ENCODE measurements around the gene LCN1. TPM values are rescaled to one million over a fixed set of nuclear protein-coding genes. Genes with fewer than 3 reads are reported as not detected.

The LCN1 gene
- total RNA-seq, 1 donor from 2014 or later, result not detected

DNA sequence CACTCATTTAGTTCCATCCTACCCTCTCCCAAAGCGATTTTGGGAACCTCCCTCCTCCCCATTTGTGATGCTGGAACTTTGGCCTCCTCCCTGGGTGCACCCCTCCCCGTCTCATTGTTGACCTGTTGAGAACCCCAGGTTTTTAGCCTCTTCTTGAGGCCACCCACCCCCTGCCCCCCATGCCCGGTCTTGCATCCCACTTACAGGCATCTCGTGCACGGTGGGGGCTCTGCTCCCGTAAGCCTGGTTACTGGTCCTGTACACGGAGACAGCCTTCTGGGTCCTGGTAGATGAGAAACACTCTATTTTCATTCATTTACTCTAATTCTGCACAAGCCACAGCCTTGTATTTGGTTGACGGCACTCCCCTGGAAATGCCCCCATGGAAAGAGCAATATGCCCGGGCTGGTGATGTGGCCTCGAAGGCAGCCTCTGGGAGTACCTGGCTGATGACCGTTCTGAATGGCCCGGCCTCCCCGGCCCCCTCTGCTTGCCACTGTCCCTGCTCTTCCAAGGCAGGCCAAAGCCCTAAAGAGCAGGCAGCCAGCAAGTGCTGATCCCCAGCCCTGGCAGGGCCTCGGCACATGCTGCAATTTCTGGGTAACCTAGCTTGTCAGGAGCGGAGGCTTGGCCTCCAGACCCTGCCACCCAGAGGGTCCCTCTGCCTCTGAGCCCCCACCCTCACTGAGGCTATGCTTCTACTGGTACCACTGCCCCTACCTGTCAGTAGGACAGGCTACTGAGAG lies 22.7 kb upstream of the LCN1 start:
- DNase-seq (ENCODE audit: low spot score in 2 of 2), result no peak
- H3K36me3 ChIP-seq, result peaks cover 9 to 16% of the 10 kb centered on the region in 2 donors
- H3K4me1 ChIP-seq, result peaks cover 12 to 17% of the 10 kb centered on the region in 2 donors
- intact Hi-C loops (cut with DNase I), result loop anchor here (5.0 kb wide), 1 partner anchor 404 kb away; no protein-coding TSS in a partner anchor
- no peaks in the 10 kb centered on the region for H3K9me3 ChIP-seq
- no peak overlapping the region for H3K27ac ChIP-seq
- TF ChIP-seq, protein P1, sequence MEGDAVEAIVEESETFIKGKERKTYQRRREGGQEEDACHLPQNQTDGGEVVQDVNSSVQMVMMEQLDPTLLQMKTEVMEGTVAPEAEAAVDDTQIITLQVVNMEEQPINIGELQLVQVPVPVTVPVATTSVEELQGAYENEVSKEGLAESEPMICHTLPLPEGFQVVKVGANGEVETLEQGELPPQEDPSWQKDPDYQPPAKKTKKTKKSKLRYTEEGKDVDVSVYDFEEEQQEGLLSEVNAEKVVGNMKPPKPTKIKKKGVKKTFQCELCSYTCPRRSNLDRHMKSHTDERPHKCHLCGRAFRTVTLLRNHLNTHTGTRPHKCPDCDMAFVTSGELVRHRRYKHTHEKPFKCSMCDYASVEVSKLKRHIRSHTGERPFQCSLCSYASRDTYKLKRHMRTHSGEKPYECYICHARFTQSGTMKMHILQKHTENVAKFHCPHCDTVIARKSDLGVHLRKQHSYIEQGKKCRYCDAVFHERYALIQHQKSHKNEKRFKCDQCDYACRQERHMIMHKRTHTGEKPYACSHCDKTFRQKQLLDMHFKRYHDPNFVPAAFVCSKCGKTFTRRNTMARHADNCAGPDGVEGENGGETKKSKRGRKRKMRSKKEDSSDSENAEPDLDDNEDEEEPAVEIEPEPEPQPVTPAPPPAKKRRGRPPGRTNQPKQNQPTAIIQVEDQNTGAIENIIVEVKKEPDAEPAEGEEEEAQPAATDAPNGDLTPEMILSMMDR (IDR thresholded peaks at IDR 0.05), result no peak
- peak overlapping the region in 1 of 2 donors; percentile 75 for H3K4me3 ChIP-seq
- H3K27me3 ChIP-seq, result no peaks in the 10 kb centered on the region

DNA sequence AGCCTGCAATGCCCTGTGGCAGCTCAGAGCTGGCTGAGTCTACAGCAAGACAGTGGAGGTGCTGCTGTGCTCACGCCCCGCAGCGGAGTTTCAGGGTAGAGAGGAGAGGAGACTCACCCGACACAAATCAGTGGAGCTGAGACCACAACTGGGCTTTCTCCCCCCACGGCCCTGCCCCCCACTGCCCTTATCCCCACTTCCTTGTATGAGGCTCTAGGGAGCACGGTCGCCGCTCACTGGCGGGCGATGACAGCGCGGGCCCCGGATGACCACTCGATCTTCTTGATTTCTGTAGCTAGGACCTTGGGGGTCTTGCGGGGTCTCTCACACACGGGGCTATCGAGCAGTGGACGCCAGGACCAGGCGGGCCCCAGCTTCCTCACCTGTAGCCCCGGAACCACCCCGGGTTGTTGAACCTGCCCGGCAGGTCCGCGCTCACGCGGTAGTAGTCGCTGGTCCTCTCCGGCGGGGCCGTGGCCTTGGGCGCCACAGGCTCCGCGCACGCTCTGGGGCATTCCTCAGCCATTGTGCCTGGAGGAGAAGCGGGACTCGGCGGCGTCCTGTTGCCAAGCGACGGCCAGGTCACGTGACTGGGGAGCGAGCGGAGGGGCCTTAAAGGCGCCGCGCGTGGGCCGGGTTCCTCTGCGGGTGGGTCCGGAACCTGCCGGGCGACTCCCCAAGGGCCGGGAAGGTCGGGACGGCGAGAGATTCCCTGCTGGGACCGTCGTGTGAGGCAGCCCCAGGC lies 21.7 kb upstream of the LCN1 start:
- peak; percentile 76 to 95 for DNase-seq (ENCODE audit: low spot score in 2 of 2)
- Histone ChIP-seq H3K9me3 (no peaks in the 10 kb centered on the region), H3K27ac (peak overlapping the region; percentile 69 to 75), H3K36me3 (peaks cover 19 to 25% of the 10 kb centered on the region in 2 donors), H3K4me3 (peak overlapping the region; percentile 73 to 75), H3K4me1 (peaks cover 12 to 17% of the 10 kb centered on the region in 2 donors), H3K27me3 (no peaks in the 10 kb centered on the region)
- TF ChIP-seq, protein P1 (IDR thresholded peaks at IDR 0.05), result no peak
- intact Hi-C loops (cut with DNase I), result loop anchor here (1.0 to 5.0 kb wide), 2 partner anchors 20 to 403 kb away; partner anchors contain the start of gene PPP1R26

DNA sequence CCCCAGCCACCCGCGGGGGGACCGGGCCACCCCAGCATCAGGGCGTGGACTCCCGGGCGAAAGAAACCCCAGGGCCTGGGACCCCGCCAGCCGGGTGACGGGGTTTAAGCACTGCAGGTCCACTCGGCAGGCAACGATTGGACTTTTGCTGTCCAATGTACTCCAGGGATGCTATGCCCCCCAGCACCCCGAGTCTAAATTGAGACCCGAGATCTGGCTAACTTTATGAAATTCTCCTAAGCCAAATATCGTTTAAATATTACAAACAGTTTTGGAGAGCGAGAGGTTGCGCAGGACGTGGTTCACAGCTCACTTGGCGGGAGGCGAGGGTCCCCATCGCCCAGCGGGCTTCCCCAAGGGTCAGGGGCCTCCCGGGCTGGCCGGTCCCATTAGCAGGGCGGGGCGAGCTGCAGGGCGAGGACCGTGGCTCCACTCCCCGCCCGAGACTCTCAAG lies 21.1 kb upstream of the LCN1 start:
- peak overlapping the region; percentile 69 to 75 for H3K27ac ChIP-seq
- H3K4me1 ChIP-seq, result peaks cover 12 to 17% of the 10 kb centered on the region in 2 donors
- no peaks in the 10 kb centered on the region for H3K27me3 ChIP-seq
- DNase-seq (ENCODE audit: low spot score in 2 of 2), result no peak
- intact Hi-C loops (cut with DNase I), result loop anchor here (1.0 kb wide), 1 partner anchor 21 kb away; the partner anchor contains the start of gene PPP1R26
- H3K4me3 ChIP-seq, result peak overlapping the region; percentile 73 to 75
- H3K9me3 ChIP-seq, result no peaks in the 10 kb centered on the region
- H3K36me3 ChIP-seq, result peaks cover 23 to 29% of the 10 kb centered on the region in 2 donors
- TF ChIP-seq, protein P1 (IDR thresholded peaks at IDR 0.05), result no peak

DNA sequence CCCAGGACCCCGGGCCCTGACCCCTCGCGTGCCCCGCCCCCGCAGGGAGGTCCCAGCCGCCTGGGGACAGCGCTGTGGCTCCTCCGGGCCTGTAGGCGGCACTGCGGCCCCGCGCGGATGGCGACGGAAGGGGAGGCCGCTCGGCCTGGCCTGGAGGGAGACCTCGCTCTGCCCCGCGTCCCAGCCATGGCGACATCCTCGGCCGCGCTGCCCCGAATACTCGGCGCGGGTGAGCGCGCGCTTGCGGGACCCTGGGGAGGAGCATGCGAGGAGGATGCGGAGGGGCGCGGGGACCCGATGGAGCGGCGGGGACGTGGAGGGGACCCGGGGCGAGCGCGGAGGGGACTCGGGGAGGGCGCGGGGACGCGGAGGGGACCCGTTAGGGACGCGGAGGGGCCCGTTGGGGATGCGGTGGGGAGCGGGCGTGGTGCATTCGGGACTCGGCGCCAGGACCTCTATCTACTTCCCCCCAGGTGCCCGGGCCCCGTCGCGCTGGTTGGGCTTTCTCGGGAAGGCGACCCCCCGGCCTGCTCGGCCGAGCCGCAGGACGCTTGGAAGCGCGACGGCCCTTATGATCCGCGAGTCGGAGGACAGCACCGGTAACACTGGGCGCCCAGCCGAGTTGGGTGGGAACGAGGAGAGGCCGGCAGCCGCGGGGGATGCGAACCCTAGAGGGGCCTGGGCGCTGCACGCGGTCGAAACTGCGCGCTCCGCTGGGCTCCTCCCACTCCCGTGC lies 20.5 kb upstream of the LCN1 start, which contains the start of gene MRPS2:
Gene MRPS2, plus strand, starts transcription at position 158 of the 736 bp plus-strand sequence. Its CDS starts 29 bp downstream, at position 187.
- intact Hi-C loops (cut with DNase I), result loop anchor here (1.0 kb wide), 1 partner anchor 21 kb away; the partner anchor contains the start of gene PPP1R26
- H3K36me3 ChIP-seq, result peaks cover 26 to 31% of the 10 kb centered on the region in 2 donors
- H3K27me3 ChIP-seq, result no peaks in the 10 kb centered on the region
- no peaks in the 10 kb centered on the region for H3K9me3 ChIP-seq
- peak within 1 kb of the TSS; percentile 73 to 75 for H3K4me3 ChIP-seq
- peak; percentile 38 to 93 for DNase-seq (ENCODE audit: low spot score in 2 of 2)
- H3K27ac ChIP-seq, result peak within 1 kb of the TSS; percentile 69 to 75
- peaks cover 12 to 17% of the 10 kb centered on the region in 2 donors for H3K4me1 ChIP-seq
- TF ChIP-seq, protein P1 (IDR thresholded peaks at IDR 0.05), result peak; percentile 85 to 97 (median 93)

Measured in ascending aorta (tissue), 2 donors.